ENCODE results near the gene PIP5KL1. TPM values are rescaled to one million over a fixed set of nuclear protein-coding genes. Genes with fewer than 3 reads are reported as not detected.
A peak's percentile ranks its signal among the peaks of the same experiment; 100 is the strongest.

The PIP5KL1 gene
- polyA plus RNA-seq, 1 donor from 2014 or later: 3.4 TPM

GRCh38 chr9:127897193-127897692 lies 33.3 kb downstream of the PIP5KL1 start:
- no peak overlapping the region for H3K27ac ChIP-seq (ENCODE audit: low read length)
- no peak overlapping the region for H3K4me2 ChIP-seq (ENCODE audit: low read length)
- peak overlapping the region; percentile 28 for H3K4me3 ChIP-seq (ENCODE audit: low read length)
- H2AFZ ChIP-seq (ENCODE audit: low read depth, low read length): no peak overlapping the region
- TF ChIP-seq RAD21 (conservative IDR thresholded peaks at IDR 0.05) (no peak), TAF1 (IDR thresholded peaks at IDR 0.05; ENCODE audit: low read depth) (no peak), CTCF (IDR thresholded peaks at IDR 0.05; ENCODE audit: poor library complexity, severe bottlenecking) (no peak), EZH2 (IDR thresholded peaks at IDR 0.05; ENCODE audit: borderline replicate concordance, insufficient read depth, low read length, poor library complexity, severe bottlenecking) (no peak), MXI1 (conservative IDR thresholded peaks at IDR 0.05; ENCODE audit: poor library complexity, severe bottlenecking) (no peak), REST (IDR thresholded peaks at IDR 0.05; ENCODE audit: borderline replicate concordance) (no peak), EP300 (conservative IDR thresholded peaks at IDR 0.05; ENCODE audit: poor library complexity, severe bottlenecking) (no peak)
- H3K79me2 ChIP-seq (replicated peaks; ENCODE audit: insufficient read depth, low read length): no peaks in the 10 kb centered on the region
- no peak overlapping the region for H3K9ac ChIP-seq (ENCODE audit: low read length)
- no peaks in the 10 kb centered on the region for H3K9me2 ChIP-seq (ENCODE audit: insufficient read depth, low read length)
- no peaks in the 10 kb centered on the region for H4K20me1 ChIP-seq (ENCODE audit: insufficient read depth)
- H3F3A ChIP-seq (ENCODE audit: insufficient read depth, low read length, poor library complexity, severe bottlenecking): peaks cover 5% of the 10 kb centered on the region
- no peaks in the 10 kb centered on the region for H3K27me3 ChIP-seq (ENCODE audit: insufficient read depth, low read depth, low read length)
- peaks cover 25% of the 10 kb centered on the region for H3K36me3 ChIP-seq (ENCODE audit: insufficient read depth, low read length)
- H3K9me3 ChIP-seq (ENCODE audit: low read length): no peaks in the 10 kb centered on the region

DNA sequence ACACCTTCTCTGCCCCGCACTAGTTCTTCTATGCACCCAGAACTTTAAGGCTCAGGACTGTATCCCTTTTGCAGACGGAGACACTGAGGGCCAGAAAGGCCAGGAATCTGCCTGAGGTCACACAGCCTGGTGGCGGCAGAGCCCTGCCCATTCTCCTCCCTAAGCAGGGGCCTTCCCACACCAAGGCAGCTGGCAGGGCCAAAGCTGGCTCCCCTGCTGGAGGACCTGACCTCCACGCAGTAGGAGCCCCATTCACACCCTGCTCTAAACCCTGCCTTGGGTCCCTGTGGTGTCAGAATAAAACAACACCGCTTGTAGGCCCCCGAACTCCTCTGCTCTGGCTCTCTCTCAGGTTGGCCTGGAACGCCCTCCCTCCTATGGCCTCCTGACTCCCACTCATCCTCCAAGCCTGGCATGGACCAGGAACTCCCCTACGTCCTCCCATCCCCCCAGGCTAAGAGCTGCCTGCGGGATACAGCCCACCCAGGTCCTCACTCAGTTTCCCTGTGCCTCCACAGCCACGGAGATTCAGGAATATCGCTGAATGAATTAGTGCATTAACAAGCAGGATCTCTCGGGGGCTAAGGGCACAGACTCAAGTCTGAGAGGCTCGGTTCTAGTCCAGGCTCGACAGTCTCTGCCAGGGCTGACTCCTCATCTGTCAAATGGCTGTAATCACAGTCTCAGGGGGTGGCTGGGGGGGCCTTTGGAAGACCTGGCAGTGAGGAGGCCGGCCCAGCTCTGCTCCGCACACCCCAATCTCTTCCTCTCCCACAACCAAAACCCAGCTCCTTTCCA lies 34.0 kb downstream of the PIP5KL1 start:
- no peak overlapping the region for H3K9ac ChIP-seq (ENCODE audit: low read length)
- no peaks in the 10 kb centered on the region for H3K27me3 ChIP-seq (ENCODE audit: insufficient read depth, low read depth, low read length)
- no peaks in the 10 kb centered on the region for H4K20me1 ChIP-seq (ENCODE audit: insufficient read depth)
- no peaks in the 10 kb centered on the region for H3K9me2 ChIP-seq (ENCODE audit: insufficient read depth, low read length)
- H3K4me2 ChIP-seq (ENCODE audit: low read length): no peak overlapping the region
- H3F3A ChIP-seq (ENCODE audit: insufficient read depth, low read length, poor library complexity, severe bottlenecking): peaks cover 5% of the 10 kb centered on the region
- no peak overlapping the region for H3K27ac ChIP-seq (ENCODE audit: low read length)
- H3K9me3 ChIP-seq (ENCODE audit: low read length): no peaks in the 10 kb centered on the region
- no peak for TF ChIP-seq POLR2AphosphoS5 (IDR thresholded peaks at IDR 0.05)
- TF ChIP-seq TAF1 (IDR thresholded peaks at IDR 0.05; ENCODE audit: low read depth): no peak
- no peak for TF ChIP-seq MXI1 (conservative IDR thresholded peaks at IDR 0.05; ENCODE audit: poor library complexity, severe bottlenecking)
- H3K79me2 ChIP-seq (replicated peaks; ENCODE audit: insufficient read depth, low read length): no peaks in the 10 kb centered on the region
- peaks cover 25% of the 10 kb centered on the region for H3K36me3 ChIP-seq (ENCODE audit: insufficient read depth, low read length)
- no peak overlapping the region for H2AFZ ChIP-seq (ENCODE audit: low read depth, low read length)
- peak overlapping the region; percentile 28 for H3K4me3 ChIP-seq (ENCODE audit: low read length)

Measured in neural cell (in vitro differentiated cells).